HUDEP-2 (cell line): ENCODE data around the gene ZEB1.

Experiments
- DNase-seq, 76 experiments: peaks; one replicate each; lab custom pipeline; 2025; ENCODE audit not compliant: unreplicated experiment in 76 of 76; lab: John Stamatoyannopoulos, UW

The ZEB1 gene

DNA sequence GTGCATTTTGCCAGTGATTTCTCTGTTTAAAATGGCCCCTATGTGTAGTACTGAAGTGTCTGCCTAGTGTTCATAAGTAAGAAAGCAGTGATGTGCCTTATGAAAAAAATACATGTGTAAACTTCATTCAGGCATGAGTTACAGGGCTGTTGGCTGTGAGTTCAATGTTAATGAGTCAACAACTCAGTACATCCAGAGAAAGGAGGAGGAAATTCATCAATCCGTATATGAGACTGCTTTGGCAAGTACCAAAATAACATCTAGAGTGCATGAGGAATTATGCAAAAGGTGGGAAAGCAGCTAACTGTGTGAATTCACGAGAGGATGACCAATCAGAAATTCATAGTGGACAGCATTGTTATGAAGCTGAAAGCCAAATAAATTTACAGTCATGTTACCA is 255.6 kb downstream of the ZEB1 start:
- DNase-seq: no peak

DNA sequence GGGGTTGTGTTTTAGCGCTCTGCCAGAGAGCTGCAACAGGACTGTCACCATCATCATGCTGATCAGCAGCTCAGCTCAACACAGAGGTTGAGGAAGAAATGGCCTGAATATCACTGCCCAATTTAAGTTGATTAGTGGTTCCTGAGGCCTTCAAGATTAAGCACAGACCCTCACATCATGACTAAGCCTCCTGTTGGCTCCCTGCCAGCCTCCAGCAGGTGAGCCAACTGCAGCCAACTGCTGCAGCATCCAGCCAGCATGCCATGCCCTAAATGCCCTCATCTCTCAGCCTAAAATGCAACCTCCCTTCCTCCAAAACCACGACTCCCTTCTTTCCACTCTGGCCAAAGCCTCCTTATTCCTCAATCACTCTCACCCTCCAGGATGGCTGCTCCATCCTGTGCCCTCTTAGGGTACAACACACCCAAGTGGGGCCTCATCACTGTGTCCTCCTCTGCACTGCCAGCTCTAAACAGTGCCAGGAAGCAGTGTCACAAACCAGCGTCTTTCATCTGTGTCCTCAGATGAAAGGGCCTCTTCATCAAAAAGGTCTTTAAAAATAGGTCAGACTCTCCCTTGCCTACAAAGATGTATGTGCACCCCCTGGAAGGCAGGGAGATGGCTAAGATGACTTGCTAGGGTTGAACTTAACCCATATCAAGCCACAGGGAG is 259.3 kb downstream of the ZEB1 start:
- no peak for DNase-seq

GRCh38 chr10:31578951-31579350 is 259.9 kb downstream of the ZEB1 start:
- no peak for DNase-seq
